Effector CD8-positive, alpha-beta T cell (primary cell): ENCODE results near the gene FBXL7.

Experiments used
- DNase-seq: peaks from one replicate; lab custom pipeline; 2025; lab: John Stamatoyannopoulos, UW

Gene FBXL7

DNA sequence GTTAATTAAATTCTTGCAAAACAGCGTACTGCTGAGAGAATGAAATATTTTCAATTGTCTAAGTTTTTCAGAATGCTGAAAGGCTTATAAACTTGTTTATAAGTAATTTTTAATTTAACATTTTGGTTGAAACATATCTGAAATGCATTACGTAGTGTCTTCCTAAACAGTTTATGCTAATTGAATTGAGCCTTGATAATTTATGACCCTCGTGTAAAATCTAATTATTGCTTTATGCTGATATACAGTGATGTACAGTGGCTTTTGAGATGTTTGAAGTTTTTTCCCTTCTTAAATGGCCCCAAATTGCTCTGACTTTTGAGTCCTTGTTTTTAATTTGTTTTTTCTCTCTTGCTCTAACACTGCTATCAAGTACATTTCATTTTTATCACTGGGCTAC, 262.7 kb downstream of the FBXL7 start:
- no peak for DNase-seq

DNA sequence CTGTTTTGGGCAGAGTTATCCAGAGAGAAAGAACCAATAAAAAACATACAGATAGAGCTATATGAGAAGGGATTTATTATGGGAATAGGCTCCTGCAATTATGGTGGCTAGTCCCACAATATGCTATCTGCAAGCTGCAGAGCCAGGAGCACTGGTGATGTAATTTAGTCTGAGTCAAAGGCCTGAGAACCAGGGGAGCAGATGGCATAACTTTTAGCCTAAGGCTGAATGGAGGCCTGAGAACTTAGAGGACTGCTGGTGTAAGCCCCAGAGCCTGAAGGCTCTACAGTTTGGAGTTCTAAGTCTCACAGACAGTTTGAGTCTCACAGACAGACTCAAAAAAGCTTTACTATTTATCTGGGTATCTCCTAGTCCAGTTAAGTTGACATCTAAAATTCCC, 263.8 kb downstream of the FBXL7 start:
- no peak for DNase-seq

DNA sequence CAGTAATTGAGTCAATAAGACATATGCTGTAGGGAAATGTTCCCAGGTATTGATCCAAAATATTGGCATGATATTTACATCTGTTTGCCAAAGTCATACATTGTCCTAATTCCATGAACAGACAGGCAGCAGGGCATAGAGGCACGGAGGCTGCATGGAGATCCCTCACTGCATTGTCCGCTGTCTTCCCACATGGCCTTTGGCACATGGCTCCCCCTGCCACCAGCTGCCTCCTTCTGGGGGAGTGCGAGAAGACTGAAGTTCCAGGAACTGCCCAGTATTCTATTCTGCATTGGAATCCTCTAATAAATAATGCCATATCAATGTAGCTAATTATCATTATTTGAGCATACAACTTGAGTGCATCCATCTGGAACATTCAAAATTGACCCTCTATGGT, 269.0 kb downstream of the FBXL7 start:
- no peak for DNase-seq

DNA sequence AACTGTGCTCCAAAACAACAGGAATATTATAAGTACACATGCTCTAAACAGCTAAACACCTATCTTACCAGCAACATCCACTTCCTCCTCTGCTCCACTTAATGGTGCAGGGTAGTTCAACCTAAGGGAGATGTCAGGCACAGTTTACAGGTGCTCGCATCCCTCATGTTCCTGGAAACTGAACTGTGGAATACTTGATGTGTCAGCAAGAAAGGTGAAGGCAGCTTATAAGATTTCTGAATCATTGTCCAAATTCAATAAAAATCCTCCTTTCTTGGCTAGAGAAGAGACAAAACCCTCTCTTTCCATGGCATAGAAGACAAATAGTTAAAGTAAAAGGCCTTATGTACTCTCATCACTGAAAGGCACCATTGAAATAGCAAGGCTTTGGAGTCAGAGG, 272.2 kb downstream of the FBXL7 start:
- no peak for DNase-seq

DNA sequence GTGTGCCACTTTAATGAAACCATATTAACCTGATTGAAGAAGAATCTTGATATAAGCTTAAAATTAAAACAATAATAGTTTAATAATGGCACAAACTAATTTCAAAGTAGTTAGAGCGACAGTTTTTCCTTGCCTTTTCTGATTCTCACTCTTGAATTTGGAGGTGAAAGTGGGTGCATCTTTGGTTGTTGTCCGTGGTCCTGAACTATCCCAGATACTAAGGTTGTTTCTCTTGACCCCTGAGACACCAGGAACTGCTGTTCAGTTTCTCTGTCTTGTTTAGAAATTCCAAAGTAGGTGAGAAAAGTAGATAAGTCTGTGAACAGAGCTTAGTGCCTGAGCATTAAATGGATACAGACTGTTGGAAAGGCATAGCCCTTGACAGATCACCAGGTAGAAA, 274.7 kb downstream of the FBXL7 start:
- no peak for DNase-seq

DNA sequence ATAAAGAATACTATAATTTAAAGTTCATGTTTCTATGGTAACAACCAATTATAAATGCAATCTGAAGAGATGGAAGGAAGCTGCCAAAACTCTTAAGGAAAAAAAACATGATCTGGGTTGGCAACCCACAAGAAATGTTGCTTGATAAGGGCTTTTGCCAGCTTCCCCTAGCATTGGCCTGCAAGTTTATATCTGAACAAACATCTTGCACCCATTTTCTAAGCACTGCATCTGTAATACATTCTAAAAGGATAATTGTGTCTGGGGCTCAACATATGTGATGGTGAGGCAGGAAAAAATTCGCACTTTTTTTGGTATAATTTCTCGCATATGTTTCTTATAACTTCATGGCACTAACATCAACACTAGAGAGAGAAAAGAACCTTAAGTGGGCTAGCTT, 276.4 kb downstream of the FBXL7 start:
- DNase-seq = no peak

DNA sequence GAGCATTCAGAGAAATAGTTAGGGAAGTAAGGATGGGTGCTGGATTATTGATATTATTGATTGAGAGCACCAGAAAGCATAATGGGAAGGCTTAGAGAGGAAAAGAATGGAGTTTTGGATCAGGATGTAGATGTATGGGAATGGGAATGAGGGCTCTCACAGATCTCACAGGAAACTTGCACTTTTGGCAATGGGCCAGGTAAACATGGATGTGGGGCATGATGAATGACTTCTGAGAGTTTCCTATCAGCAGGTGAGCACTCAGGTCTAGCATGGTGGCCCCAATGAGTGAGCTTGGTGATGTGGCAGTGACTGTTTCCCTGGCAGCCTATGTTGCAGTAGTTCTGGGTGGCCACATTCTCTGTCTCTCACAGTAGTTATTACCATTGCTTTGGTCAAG, 283.8 kb downstream of the FBXL7 start:
- no peak for DNase-seq

DNA sequence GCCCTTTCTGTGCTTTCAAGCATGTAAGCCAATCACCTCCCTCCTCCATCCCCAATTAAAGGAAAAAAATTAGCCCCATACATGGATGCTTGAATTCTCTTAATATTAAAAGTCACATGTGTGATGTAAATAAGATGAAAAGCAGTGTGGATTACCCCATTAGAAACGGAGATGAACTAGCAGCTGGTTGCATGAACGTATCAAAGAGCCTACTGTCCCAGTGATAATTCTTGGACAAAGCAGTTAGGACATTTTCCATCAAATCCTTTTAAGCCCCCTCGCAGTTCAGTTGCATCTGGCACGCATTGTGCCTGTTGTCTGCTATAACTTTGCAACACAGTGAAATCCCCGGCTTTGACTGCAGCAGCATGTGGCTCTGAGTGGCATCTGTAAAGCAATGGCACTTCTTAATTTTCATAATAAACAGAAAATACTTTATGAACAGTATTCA, 285.6 kb downstream of the FBXL7 start:
- DNase-seq = no peak

DNA sequence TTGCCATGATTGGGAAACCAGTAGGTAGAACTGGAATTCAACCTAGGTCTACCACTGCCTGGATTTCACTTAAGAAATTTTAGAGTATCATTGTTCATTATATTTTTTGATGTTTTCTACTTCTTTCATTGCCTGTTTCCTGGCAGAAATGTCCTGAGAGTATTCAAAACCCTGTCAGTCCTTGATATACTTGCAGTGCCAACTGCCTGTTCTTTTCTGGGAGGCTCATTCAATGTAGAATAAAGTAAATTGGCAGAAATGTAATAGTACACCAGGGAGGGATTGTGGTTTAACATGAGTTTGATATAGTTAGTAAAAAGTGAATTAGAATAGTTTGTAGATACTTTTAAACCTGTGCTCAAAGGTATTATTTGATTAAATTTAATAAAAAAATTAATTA, 286.3 kb downstream of the FBXL7 start:
- no peak for DNase-seq

DNA sequence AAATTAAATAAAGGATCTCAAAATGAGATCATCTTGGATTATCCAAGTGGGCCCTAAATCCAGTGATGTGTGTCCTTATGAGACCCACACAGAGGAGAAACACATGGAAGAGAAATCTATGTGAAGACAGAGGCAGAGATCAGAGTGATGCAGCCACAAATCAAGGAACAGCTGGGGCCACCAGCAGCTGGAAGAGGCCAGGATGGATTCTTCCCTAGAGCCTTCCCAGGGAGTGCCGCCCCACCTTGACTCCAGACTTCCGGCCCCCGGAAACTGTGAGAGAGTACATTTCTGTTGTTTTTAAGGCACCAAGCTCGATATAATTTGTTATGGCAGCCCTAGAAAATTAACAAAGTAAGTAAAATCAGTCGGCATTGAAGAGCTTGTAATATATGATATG, 286.9 kb downstream of the FBXL7 start:
- no peak for DNase-seq

DNA sequence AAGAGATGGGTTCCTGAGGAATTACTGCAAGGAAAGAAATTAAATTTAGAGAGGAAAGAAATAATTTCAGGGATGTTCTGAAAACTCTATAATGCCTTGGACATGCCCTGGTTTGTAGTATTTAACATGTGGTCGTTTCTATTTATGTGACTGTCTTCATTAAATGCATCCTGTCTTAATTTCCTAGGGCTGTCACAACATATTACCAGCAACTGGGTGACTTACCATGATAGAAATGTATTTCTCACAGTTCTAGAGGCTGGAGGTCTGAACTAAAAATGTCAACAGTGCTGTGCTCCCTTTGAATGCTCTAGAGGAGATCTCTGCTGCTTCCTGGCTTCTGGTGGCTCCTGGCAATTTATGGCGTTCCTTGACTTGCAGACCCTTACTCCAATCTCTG, 287.7 kb downstream of the FBXL7 start:
- DNase-seq = no peak

DNA sequence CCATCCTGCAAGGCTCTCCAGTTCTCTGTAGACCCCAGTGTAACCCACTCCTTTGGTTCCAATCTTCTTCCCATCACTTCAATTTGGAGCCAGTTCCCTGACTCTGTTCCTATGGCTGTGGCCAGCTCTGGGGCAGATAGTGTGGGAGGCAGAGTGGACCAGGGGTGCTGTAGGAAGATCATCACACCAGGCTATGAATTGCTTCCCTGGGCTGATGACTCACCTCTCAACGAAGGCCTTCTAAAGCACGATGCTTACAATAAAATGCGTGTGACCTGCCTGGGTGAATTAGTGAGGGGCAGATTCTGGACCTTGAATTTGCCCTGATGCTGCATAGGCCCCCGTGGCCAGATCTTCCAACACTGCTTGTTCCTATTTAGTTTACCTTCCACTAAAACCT, 289.7 kb downstream of the FBXL7 start:
- DNase-seq = no peak

DNA sequence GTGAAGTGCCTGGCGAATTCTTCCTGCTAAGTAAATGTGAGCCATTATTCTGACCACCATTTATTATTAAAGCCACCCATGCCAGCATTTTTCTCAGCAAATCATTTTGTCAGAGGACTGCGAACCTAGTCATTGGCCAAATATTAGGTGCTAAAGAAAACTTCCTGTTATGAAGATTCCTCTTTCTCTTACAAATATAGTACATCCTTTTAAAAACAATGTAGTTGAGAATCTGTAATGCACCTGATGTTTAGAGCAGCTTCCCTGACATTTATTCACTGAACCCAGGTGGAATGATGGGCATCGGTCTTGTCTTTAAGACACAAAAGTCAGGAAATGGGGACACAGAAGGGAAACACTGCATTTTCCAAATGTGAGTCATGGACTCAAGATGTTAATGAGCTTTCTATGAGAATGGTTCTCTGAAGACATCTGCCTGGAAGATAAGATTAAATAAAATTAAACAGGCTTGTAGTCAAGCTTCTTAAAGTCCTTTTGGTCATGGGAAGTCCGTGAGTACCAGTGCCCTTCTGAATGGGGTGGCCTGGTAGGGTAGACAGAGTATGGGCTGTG, 290.6 kb downstream of the FBXL7 start:
- no peak for DNase-seq

DNA sequence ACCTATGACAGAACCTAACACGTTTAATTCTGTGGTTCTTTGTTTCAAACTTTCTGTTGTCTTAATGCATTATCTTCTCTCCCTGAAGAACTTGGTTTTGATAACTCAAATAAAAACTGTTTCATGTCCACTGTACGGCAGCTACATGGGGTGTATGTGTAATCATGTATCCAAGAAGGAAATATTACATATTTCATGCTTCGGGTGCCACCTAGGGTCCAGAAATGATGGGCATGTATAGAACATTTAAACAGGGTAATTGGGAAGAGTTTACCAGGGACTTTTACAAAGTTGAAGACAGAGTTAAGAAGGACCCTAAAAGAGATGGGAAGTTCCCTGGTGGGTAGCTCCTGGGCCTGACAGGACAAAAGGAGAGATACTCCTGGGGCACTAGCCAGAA, 291.3 kb downstream of the FBXL7 start:
- DNase-seq = no peak

DNA sequence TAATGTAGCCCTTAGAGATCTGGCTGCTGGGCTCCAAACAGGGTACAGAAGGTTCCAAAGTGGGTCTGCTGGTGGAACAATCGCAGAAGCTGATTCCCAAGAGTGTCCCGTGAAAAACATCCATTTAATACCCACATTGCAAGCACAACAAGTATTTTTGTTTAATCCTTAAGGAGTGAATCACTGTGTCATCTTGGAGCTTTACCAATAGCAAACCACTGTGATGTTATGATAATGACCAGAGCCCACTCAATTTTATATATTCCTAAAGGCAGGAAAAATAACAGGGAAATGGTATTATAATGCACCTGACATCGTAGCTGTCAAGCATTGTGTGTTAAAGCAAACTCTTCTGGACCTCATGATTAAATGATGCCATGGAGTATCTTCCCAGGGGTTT, 291.9 kb downstream of the FBXL7 start:
- no peak for DNase-seq

DNA sequence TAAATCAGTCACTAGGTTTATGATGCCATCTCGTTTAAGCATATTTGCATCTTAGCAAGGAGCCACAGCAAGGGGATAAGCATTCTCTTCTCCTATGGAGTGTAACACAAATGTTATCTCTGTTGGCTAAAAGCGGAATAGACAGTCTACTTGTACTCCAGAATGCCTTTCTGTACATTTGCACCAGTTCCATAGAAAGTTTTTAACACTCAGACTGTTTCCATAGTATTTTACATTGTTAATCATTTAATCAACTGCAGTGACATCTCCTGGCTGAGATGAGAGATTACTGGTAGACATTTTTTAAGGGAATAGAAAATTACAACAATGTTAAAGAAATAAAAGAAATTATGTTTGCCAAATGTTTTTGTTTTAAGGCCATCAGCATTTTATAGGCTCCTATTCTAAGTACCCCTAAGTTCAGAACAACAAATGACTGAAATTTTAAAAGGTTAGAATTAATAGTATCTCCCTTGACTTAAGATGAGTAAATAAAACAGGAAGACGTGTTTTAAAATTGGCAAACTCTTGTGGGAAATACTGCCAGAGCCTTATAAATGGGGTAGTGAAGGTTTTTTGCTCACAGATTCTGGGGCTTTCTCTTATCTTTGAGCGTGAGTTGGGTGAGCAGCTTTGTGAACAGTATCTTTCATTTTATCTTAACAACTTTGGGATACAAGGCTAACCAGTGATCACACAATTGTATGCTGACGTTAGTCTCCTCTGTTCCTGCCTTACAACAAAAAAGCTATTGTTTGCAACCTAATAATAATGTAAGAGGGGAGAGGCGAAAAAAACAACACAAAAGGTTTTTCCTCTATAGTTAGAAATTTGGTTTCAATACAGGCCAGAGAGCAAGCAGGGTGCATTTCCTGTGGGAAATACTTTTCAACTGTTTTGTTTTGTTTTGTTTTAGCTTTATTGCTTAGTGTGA, 294.3 kb downstream of the FBXL7 start:
- no peak for DNase-seq

DNA sequence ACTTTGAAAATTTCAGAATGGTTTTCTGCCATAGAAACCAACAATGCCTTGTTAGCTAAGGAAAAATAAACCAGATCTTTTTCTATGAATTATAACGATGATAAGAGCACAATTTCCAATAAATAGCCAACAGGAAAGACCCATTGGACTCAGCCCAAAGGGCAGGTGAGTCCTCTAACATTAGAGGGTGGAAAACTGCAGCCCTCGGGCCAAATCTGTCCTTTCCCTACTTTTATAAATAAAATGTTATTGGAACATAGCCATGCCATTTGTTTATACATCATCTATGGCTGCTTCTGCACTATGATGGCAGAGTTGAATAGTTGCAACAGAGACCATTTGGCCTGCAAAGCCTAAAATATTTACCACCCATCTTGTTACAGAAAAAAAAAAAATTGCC, 296.1 kb downstream of the FBXL7 start:
- DNase-seq = no peak

DNA sequence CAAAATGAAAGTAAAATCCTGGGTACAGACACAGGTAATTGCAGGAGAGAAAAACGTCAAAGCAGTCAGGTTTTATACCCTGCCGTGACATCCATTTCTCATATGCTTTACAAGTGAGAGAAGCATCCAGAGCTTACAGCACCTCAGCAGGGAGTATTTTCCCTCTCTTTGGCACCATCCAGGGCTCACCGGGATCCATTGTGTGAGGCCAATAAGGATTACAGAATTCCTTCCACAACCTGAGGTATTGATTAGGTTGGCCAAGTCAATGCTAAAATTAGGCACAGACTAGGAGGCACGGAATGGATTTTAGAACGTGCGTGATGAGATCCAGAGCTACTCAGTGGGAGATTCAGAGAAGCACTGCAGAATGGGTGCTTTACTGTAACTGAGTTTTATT, 296.6 kb downstream of the FBXL7 start:
- DNase-seq = no peak

DNA sequence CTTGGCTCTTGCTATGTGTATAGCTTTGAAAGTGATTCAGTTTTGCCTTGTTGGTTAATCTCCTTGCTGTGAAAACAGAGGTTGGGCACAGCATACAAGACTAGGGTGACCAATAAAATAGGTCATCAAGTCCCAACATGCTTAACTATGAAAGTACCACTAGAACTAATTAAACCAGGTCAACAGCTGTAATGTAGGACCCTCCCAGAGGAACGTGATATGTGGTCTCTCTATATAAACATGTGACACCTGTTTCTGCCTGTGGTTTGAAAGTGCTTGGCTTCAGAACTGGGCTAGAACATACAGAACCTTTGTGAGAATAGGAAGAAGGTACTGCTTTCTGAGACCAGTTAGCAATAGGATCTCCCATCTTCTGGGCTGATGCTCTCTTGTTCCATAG, 297.1 kb downstream of the FBXL7 start:
- DNase-seq = no peak

DNA sequence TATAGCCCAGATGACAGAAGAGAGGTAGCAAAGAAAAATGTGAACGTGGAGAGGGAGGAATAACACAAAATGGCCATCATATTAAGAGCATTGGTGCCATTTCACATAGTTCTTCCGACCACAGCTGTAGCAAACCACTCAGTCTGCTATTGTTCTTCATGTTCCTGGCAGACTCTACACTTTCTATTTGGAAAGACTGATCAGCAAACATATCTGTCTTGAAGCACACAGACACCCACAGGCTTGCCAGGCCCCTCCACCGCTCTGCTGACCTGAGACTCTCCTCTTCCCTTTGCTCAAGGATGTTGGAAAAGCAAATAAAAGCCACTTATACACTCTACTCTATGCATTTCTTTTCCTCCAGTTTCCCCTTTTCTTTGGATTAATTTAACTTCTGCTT, 298.0 kb downstream of the FBXL7 start:
- no peak for DNase-seq

DNA sequence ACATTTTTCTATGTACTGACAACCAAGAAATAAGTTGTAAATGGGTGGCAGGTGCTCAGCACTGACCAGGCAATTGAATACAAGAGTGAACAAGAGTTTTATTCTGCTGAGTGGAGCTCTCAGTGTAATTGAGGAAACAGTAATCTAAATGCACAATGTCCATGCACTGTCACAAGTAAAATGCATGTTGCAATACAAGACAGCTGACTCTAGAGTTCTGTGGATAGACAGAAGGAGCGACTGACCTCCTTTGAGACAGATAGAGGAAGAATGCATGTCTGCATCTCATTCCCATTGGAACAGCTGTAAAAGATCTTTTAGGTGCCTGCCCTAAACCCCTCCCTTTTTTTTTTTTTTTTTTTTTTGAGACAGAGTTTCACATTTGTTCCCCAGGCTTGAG, 299.0 kb downstream of the FBXL7 start:
- DNase-seq = no peak

DNA sequence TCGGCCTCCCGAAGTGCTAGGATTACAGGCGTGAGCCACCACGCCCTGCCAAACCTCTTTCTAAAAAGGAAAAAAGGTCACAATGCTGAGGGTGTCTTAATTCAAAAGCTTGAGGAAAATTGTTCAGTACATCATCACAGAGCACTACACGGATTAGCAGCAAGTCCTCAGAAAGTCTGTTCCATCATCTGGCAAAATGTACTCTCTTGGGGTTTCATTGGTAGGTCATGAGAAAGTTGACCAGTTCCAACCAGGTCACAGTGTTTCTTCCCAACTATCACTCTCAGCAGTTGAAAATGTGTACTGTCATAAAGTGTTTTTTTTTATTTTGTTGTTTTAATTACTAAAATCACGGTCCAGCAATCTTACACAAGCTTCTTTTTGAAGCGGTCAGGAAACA, 299.6 kb downstream of the FBXL7 start:
- no peak for DNase-seq

DNA sequence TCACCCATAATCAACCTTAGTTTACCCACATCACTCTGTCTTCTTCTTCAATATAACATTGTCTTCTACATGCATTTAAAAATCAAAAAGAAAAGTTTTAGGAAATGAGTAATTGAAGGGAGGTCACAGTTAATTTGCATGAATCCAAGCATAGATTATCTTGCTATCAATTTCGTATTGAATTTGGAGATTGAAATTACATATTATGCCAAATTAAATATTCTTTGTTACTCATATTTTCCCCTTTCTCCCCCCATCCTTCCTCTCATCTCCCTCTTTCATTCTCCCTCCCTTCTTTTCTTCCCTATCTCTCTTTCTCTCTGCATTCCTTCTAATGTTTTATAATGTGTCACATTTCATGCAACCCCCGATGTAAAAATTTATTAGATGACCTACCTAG, 303.3 kb downstream of the FBXL7 start:
- DNase-seq = no peak

DNA sequence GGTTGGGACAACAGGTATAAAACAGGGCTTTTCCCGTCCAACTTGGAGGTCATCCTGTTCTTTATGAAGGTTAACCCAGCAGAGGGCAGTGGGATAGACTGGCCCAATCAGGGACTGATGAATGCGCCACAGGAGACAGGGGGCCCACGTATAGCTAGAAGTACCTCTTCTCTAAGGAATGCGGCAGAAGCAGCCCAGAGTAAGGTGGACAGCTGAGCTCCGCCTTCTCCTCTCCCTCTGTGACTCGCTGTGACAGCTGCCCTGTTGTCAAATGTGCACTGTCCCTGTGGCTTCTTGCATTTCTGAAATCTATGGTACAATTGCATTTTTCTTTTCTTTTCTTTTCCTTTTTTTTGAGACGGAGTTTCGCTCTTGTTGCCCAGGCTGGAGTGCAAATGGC, 306.6 kb downstream of the FBXL7 start:
- DNase-seq = no peak
